PC-3 (cell line): ENCODE measurements around the gene AIFM2. TPM values are rescaled to one million over a fixed set of nuclear protein-coding genes. Genes with fewer than 3 reads are reported as not detected.

ENCODE experiments used
- ATAC-seq: fragments of 200-7000 bp; cut with Tn5 transposase; 2 replicates; pipeline ENCODE4 v1.9.1; 2020; ENCODE audit warnings: mild to moderate bottlenecking, moderate library complexity
- BruUV-seq: library from RNA; stranded (reverse); fragments of 400-500 nt; replicated peaks from 2 replicates; lab custom pipeline; 2021; lab: Mats Ljungman, UMichigan
- CTCF ChIA-PET: fragments of 300-600 bp; sonication (Branson Sonifier 250); formaldehyde crosslinking; loops from one replicate; lab custom pipeline; 2022; ENCODE audit warnings: antibody characterized with exemption; lab: Charles Lee
- POLR2A ChIA-PET: fragments of 300-600 bp; sonication (Branson Sonifier 250); formaldehyde crosslinking; loops from one replicate; lab custom pipeline; 2022; ENCODE audit warnings: antibody characterized with exemption; ENCODE audit not compliant: unreplicated experiment; lab: Charles Lee
- DNase-seq: peaks from one replicate; pipeline ENCODE4 v3.0.0-alpha.2; 2015
- H2AFZ ChIP-seq: fragments of 300-600 bp; sonication (generic); 2 replicates; pipeline ENCODE4 v1.6.0; 2016; ENCODE audit warnings: antibody characterized with exemption, low read length
- H3F3A ChIP-seq: fragments of 300-600 bp; sonication (generic); one replicate; pipeline ENCODE4 v1.6.0; 2017; ENCODE audit warnings: antibody characterized with exemption, low read length, control low read depth, mild to moderate bottlenecking; ENCODE audit not compliant: unreplicated experiment
- H3K27ac ChIP-seq: fragments of 300-600 bp; sonication (generic); 2 replicates; pipeline ENCODE4 v1.5.1; 2016; ENCODE audit warnings: mild to moderate bottlenecking, low read length
- H3K27me3 ChIP-seq: fragments of 300-600 bp; sonication (generic); 2 replicates; pipeline ENCODE4 v1.6.1; 2016; ENCODE audit warnings: low read length, mixed read lengths
- H3K36me3 ChIP-seq: fragments of 300-600 bp; sonication (generic); 2 replicates; pipeline ENCODE4 v1.6.1; 2016; ENCODE audit warnings: low read depth, mixed run types, low read length, mixed read lengths
- H3K4me1 ChIP-seq: fragments of 300-600 bp; sonication (generic); 2 replicates; pipeline ENCODE4 v1.5.1; 2016; ENCODE audit warnings: low read length; ENCODE audit not compliant: insufficient read depth
- H3K4me2 ChIP-seq: fragments of 300-600 bp; sonication (generic); 2 replicates; pipeline ENCODE4 v1.6.0; 2016; ENCODE audit warnings: low read length
- H3K4me3 ChIP-seq: fragments of 300-600 bp; sonication (generic); 2 replicates; pipeline ENCODE4 v1.5.1; 2016; ENCODE audit warnings: mild to moderate bottlenecking, low read length, mixed read lengths
- H3K79me2 ChIP-seq: fragments of 300-600 bp; sonication (generic); 2 replicates; pipeline ENCODE4 v1.6.1; 2017; ENCODE audit warnings: low read length, mixed read lengths
- H3K9ac ChIP-seq: fragments of 300-600 bp; sonication (generic); 2 replicates; pipeline ENCODE4 v1.6.0; 2016; ENCODE audit warnings: mild to moderate bottlenecking, low read length
- H3K9me2 ChIP-seq: fragments of 300-600 bp; sonication (generic); replicated peaks from 2 replicates; pipeline ENCODE4 v1.6.1; 2016; ENCODE audit warnings: mixed run types, low read length, mixed read lengths
- H3K9me3 ChIP-seq: fragments of 300-600 bp; sonication (generic); 2 replicates; pipeline ENCODE4 v1.6.1; 2016; ENCODE audit warnings: low read length, mixed read lengths
- H4K20me1 ChIP-seq: fragments of 300-600 bp; sonication (generic); 2 replicates; pipeline ENCODE4 v1.6.1; 2016; ENCODE audit warnings: low read length, mixed read lengths
- CTCF ChIP-seq: fragments of 300-600 bp; sonication (generic); conservative IDR thresholded peaks from 2 replicates; pipeline ENCODE4 v1.5.1; 2017; ENCODE audit warnings: antibody characterized with exemption, low read depth, mild to moderate bottlenecking, low read length
- EZH2 ChIP-seq: fragments of 300-600 bp; sonication (generic); IDR thresholded peaks from one replicate; pipeline ENCODE4 v1.6.1; 2017; ENCODE audit warnings: antibody characterized with exemption, mild to moderate bottlenecking, low read length; ENCODE audit not compliant: unreplicated experiment
- EZH2phosphoT487 ChIP-seq: fragments of 300-600 bp; sonication (generic); IDR thresholded peaks from 2 replicates; pipeline ENCODE4 v1.6.1; 2018; ENCODE audit warnings: mild to moderate bottlenecking, antibody characterized with exemption, low read length, borderline replicate concordance
- intact Hi-C: fragments of 100-400 bp; cut with micrococcal nuclease; formaldehyde crosslinking; loops from 2 replicates; pipeline ENCODE4 v1.9.0; 2023
- total RNA-seq: library from RNA; depleted of rRNA; stranded (reverse); fragments of >200 nt; gene quantifications from 2 replicates; pipeline ENCODE4 v1.2.3, GENCODE V29; 2014

The AIFM2 gene
- total RNA-seq, 1 experiment from 2014 or later: 29.2 TPM

- Histone ChIP-seq H3K9ac (no peak overlapping the region), H3K27me3 (no peaks in the 10 kb centered on the region), H2AFZ (no peak overlapping the region), H3K4me1 (peaks cover 14% of the 10 kb centered on the region), H3K4me2 (no peak overlapping the region), H3K9me2 (no peaks in the 10 kb centered on the region), H3K9me3 (no peaks in the 10 kb centered on the region), H3K4me3 (no peak overlapping the region), H3K36me3 (peaks cover 14% of the 10 kb centered on the region), H4K20me1 (no peaks in the 10 kb centered on the region; the same call in 1 of the 2 replicates), H3K79me2 (peaks cover 24% of the 10 kb centered on the region), H3K27ac (no peak overlapping the region), H3F3A (no peaks in the 10 kb centered on the region)
- POLR2A ChIA-PET: no interaction called here
- TF ChIP-seq EZH2: no peak
- no peak for TF ChIP-seq EZH2phosphoT487
- no peak for TF ChIP-seq CTCF
- CTCF ChIA-PET: interaction anchor here (1.5 kb wide), 1 partner anchor 25 kb away, joined by 19 read pairs; no protein-coding TSS in a partner anchor
- DNase-seq: no peak
- BruUV-seq: no TSS peak
- ATAC-seq: no peak
- intact Hi-C loops: no loop called here
These were observed 7.3 kb upstream of the AIFM2 start for GRCh38 chr10:70139997-70140250.

GRCh38 chr10:70139151-70139996 is 6.7 kb upstream of the AIFM2 start:
- intact Hi-C loops: no loop called here
- H3K9me3 ChIP-seq: no peaks in the 10 kb centered on the region
- BruUV-seq: no TSS peak
- ChIA-PET POLR2A (no interaction called here), CTCF (interaction anchor here (1.5 kb wide), 1 partner anchor 24 kb away, joined by 19 read pairs; no protein-coding TSS in a partner anchor)
- H3K36me3 ChIP-seq: peaks cover 14% of the 10 kb centered on the region
- H3K9ac ChIP-seq: no peak overlapping the region
- no peaks in the 10 kb centered on the region for H3K9me2 ChIP-seq
- H3K4me1 ChIP-seq: peaks cover 9% of the 10 kb centered on the region
- H3K4me3 ChIP-seq: no peak overlapping the region
- DNase-seq: no peak
- no peaks in the 10 kb centered on the region for H3K27me3 ChIP-seq
- TF ChIP-seq EZH2: no peak
- TF ChIP-seq CTCF: no peak
- no peak for TF ChIP-seq EZH2phosphoT487
- H3F3A ChIP-seq: no peaks in the 10 kb centered on the region
- H3K4me2 ChIP-seq: no peak overlapping the region
- peaks cover 18% of the 10 kb centered on the region for H3K79me2 ChIP-seq
- H4K20me1 ChIP-seq: no peaks in the 10 kb centered on the region; the same call in 1 of the 2 replicates
- H2AFZ ChIP-seq: no peak overlapping the region
- no peak overlapping the region for H3K27ac ChIP-seq
- no peak for ATAC-seq
